ENCODE measurements around the gene MYD88. TPM values are rescaled to one million over a fixed set of nuclear protein-coding genes. Genes with fewer than 3 reads are reported as not detected.

The MYD88 gene
- total RNA-seq, 3 donors from 2014 or later: 39.5 to 81.7 (median 72.4) TPM

- Histone ChIP-seq H3K4me3 (no peak overlapping the region), H3K9me3 (peaks cover 5% of the 10 kb centered on the region), H3K4me1 (ENCODE audit: low read depth) (no peaks in the 10 kb centered on the region), H3K36me3 (ENCODE audit: low read depth) (no peaks in the 10 kb centered on the region)
- ATAC-seq (no peak), DNase-seq (peak in 1 of 3 donors; percentile 29)
- intact Hi-C loops (cut with DNase I, micrococcal nuclease): no loop called here
- TF ChIP-seq, protein P1, sequence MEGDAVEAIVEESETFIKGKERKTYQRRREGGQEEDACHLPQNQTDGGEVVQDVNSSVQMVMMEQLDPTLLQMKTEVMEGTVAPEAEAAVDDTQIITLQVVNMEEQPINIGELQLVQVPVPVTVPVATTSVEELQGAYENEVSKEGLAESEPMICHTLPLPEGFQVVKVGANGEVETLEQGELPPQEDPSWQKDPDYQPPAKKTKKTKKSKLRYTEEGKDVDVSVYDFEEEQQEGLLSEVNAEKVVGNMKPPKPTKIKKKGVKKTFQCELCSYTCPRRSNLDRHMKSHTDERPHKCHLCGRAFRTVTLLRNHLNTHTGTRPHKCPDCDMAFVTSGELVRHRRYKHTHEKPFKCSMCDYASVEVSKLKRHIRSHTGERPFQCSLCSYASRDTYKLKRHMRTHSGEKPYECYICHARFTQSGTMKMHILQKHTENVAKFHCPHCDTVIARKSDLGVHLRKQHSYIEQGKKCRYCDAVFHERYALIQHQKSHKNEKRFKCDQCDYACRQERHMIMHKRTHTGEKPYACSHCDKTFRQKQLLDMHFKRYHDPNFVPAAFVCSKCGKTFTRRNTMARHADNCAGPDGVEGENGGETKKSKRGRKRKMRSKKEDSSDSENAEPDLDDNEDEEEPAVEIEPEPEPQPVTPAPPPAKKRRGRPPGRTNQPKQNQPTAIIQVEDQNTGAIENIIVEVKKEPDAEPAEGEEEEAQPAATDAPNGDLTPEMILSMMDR (IDR thresholded peaks at IDR 0.05): no peak
These were observed 28.7 kb upstream of the MYD88 start for GRCh38 chr3:38109580-38110313.

- Histone ChIP-seq H3K36me3 (ENCODE audit: low read depth) (no peaks in the 10 kb centered on the region), H3K4me3 (no peak overlapping the region), H3K9me3 (peaks cover 3% of the 10 kb centered on the region), H3K4me1 (ENCODE audit: low read depth) (no peaks in the 10 kb centered on the region)
- ATAC-seq: no peak
- TF ChIP-seq, protein P1 (IDR thresholded peaks at IDR 0.05): no peak
- intact Hi-C loops (cut with DNase I, micrococcal nuclease): no loop called here
- DNase-seq: peak in 1 of 3 donors; percentile 31
These were observed 28.0 kb upstream of the MYD88 start for GRCh38 chr3:38110314-38111050.

GRCh38 chr3:38111201-38111600 lies 27.3 kb upstream of the MYD88 start:
- intact Hi-C loops (cut with DNase I, micrococcal nuclease): no loop called here
- no peak for ATAC-seq

GRCh38 chr3:38111696-38112377 lies 26.6 kb upstream of the MYD88 start:
- TF ChIP-seq, protein P1 (IDR thresholded peaks at IDR 0.05): no peak
- intact Hi-C loops (cut with DNase I, micrococcal nuclease): no loop called here
- DNase-seq (no peak), ATAC-seq (peak; percentile 3)
- Histone ChIP-seq H3K4me3 (no peak overlapping the region), H3K36me3 (ENCODE audit: low read depth) (no peaks in the 10 kb centered on the region), H3K9me3 (no peaks in the 10 kb centered on the region), H3K4me1 (ENCODE audit: low read depth) (no peaks in the 10 kb centered on the region)

More at GRCh38 chr3:38111201-38111600, 27.3 kb upstream of the MYD88 start:
- no peaks in the 10 kb centered on the region for H3K9me3 ChIP-seq
- H3K36me3 ChIP-seq (ENCODE audit: low read depth): no peaks in the 10 kb centered on the region
- no peaks in the 10 kb centered on the region for H3K4me1 ChIP-seq (ENCODE audit: low read depth)
- no peak overlapping the region for H3K4me3 ChIP-seq
- TF ChIP-seq, protein P1 (IDR thresholded peaks at IDR 0.05): no peak
- no peak for DNase-seq

GRCh38 chr3:38112378-38112761 lies 26.1 kb upstream of the MYD88 start:
- TF ChIP-seq, protein P1 (IDR thresholded peaks at IDR 0.05): no peak
- Histone ChIP-seq H3K4me3 (no peak overlapping the region), H3K36me3 (ENCODE audit: low read depth) (no peaks in the 10 kb centered on the region), H3K9me3 (no peaks in the 10 kb centered on the region), H3K4me1 (ENCODE audit: low read depth) (no peaks in the 10 kb centered on the region)
- ATAC-seq: no peak
- DNase-seq: peak in 1 of 3 donors; percentile 20
- intact Hi-C loops (cut with DNase I, micrococcal nuclease): no loop called here
